HepG2 (cell line): ENCODE results near the gene ESRP2. TPM values are rescaled to one million over a fixed set of nuclear protein-coding genes. Genes with fewer than 3 reads are reported as not detected.

Experiments used
- AKAP8 ChIP-seq: sonication (generic); formaldehyde crosslinking; IDR thresholded peaks from 2 replicates; pipeline ENCODE4 v1.5.1; 2020; ENCODE audit warnings: mild to moderate bottlenecking, missing genetic modification reagents
- CBX1 ChIP-seq: IDR thresholded peaks from one replicate; pipeline ENCODE4 v1.6.1; 2016; ENCODE audit warnings: antibody characterized with exemption, low read depth
- CREB1 ChIP-seq, 2 experiments: fragments of 450-650 bp in 1 of 2; IDR thresholded peaks; 2 replicates each; pipeline ENCODE4 v1.6.1; 2016 to 2017; ENCODE audit warnings: control low read depth in 1 of 2, mild to moderate bottlenecking in 1 of 2, missing compliant biosample characterization in 1 of 2, missing genetic modification characterization in 1 of 2
- FOXA1 ChIP-seq, 2 experiments: fragments of 450-650 bp in 1 of 2; sonication (generic) in 1 of 2; formaldehyde crosslinking in 1 of 2; IDR thresholded peaks; 2 replicates each; pipeline versions ENCODE4 v1.4.0 to v1.6.1; 2016 to 2020; ENCODE audit warnings: missing genetic modification reagents in 1 of 2
- HOXD1 ChIP-seq: sonication (generic); formaldehyde crosslinking; IDR thresholded peaks from 2 replicates; pipeline ENCODE4 v1.5.0; 2020; ENCODE audit warnings: missing genetic modification reagents
- IKZF5 ChIP-seq: IDR thresholded peaks from 2 replicates; pipeline ENCODE4 v1.6.1; 2018; ENCODE audit warnings: missing genetic modification reagents, mild to moderate bottlenecking, missing compliant biosample characterization
- MIER2 ChIP-seq: IDR thresholded peaks from 2 replicates; pipeline ENCODE4 v1.6.1; 2016; ENCODE audit warnings: missing biosample characterization, missing genetic modification reagents
- MIER3 ChIP-seq: IDR thresholded peaks from 2 replicates; pipeline ENCODE4 v1.6.1; 2016; ENCODE audit warnings: missing compliant biosample characterization, borderline replicate concordance
- PHF21A ChIP-seq: sonication (generic); formaldehyde crosslinking; IDR thresholded peaks from 2 replicates; pipeline ENCODE4 v1.5.0; 2020; ENCODE audit warnings: mild to moderate bottlenecking, missing genetic modification reagents
- SRF ChIP-seq: IDR thresholded peaks from 2 replicates; pipeline ENCODE4 v1.6.1; 2011; ENCODE audit warnings: mild to moderate bottlenecking, low read depth, low read length, moderate library complexity
- TFE3 ChIP-seq: IDR thresholded peaks from 2 replicates; pipeline ENCODE4 v1.6.1; 2016
- ZBTB42 ChIP-seq: sonication (generic); formaldehyde crosslinking; IDR thresholded peaks from 2 replicates; pipeline ENCODE4 v1.5.0; 2020; ENCODE audit warnings: mild to moderate bottlenecking, missing genetic modification reagents
- ZNF331 ChIP-seq: sonication (generic); formaldehyde crosslinking; IDR thresholded peaks from 2 replicates; pipeline ENCODE4 v1.4.0; 2020; ENCODE audit warnings: missing genetic modification reagents
- ZNF569 ChIP-seq: sonication (generic); formaldehyde crosslinking; IDR thresholded peaks from 2 replicates; pipeline ENCODE4 v1.5.0; 2020; ENCODE audit warnings: mild to moderate bottlenecking, missing genetic modification reagents, moderate library complexity, borderline replicate concordance
- ZNF614 ChIP-seq: IDR thresholded peaks from 2 replicates; pipeline ENCODE4 v1.6.1; 2018; ENCODE audit warnings: missing biosample characterization, missing genetic modification reagents, inconsistent platforms, borderline replicate concordance
- ZNF616 ChIP-seq: sonication (generic); formaldehyde crosslinking; IDR thresholded peaks from 2 replicates; pipeline ENCODE4 v1.5.0; 2020; ENCODE audit warnings: low read depth, mild to moderate bottlenecking, missing genetic modification reagents
- ZNF781 ChIP-seq: sonication (generic); formaldehyde crosslinking; IDR thresholded peaks from 2 replicates; pipeline ENCODE4 v1.5.1; 2020; ENCODE audit warnings: borderline replicate concordance, mild to moderate bottlenecking, missing genetic modification reagents; ENCODE audit errors: not compliant biosample characterization
- polyA plus RNA-seq, 8 experiments: library from polyadenylated mRNA; depleted of rRNA in 3 of 8; stranded (reverse) in 7 of 8; unstranded in 1 of 8; fragments of >200 nt; fragmentation: Illumina TruSeq in 4 of 8; extraction: Trizol in 4 of 8; gene quantifications; 2 replicates each; pipeline versions ENCODE4 v1.2.1 to v1.2.3, GENCODE V29; 2011 to 2016; ENCODE audit warnings: low read depth in 4 of 8, missing spikeins in 1 of 8, mixed read lengths in 1 of 8; ENCODE audit not compliant: insufficient read depth in 1 of 8
- total RNA-seq, 5 experiments: library from RNA; depleted of rRNA; stranded (reverse); fragments of >200 nt; fragmentation: Illumina TruSeq; extraction: Trizol; gene quantifications; 2 replicates each; pipeline ENCODE4 v1.2.3, GENCODE V29; 2016; ENCODE audit warnings: low read depth in 1 of 5
- TF ChIP-seq, protein P1 (sequence below): IDR thresholded peaks from 2 replicates; pipeline ENCODE4 v1.6.1; 2016; ENCODE audit warnings: missing biosample characterization, missing genetic modification reagents, low read depth
- TF ChIP-seq, protein P2 (sequence below): sonication (generic); formaldehyde crosslinking; IDR thresholded peaks from 2 replicates; pipeline ENCODE4 v1.4.0; 2020; ENCODE audit warnings: missing genetic modification reagents
- TF ChIP-seq, protein P3 (sequence below): sonication (generic); formaldehyde crosslinking; IDR thresholded peaks from 2 replicates; pipeline ENCODE4 v1.4.0; 2020; ENCODE audit warnings: mild to moderate bottlenecking, missing genetic modification reagents

ESRP2 gene
- total and polyA plus RNA-seq, 2 of the 13 experiments (the other 11 are each of a cell fraction or from before 2014, with no cell fraction given), result 21.1 to 32.4 TPM

DNA sequence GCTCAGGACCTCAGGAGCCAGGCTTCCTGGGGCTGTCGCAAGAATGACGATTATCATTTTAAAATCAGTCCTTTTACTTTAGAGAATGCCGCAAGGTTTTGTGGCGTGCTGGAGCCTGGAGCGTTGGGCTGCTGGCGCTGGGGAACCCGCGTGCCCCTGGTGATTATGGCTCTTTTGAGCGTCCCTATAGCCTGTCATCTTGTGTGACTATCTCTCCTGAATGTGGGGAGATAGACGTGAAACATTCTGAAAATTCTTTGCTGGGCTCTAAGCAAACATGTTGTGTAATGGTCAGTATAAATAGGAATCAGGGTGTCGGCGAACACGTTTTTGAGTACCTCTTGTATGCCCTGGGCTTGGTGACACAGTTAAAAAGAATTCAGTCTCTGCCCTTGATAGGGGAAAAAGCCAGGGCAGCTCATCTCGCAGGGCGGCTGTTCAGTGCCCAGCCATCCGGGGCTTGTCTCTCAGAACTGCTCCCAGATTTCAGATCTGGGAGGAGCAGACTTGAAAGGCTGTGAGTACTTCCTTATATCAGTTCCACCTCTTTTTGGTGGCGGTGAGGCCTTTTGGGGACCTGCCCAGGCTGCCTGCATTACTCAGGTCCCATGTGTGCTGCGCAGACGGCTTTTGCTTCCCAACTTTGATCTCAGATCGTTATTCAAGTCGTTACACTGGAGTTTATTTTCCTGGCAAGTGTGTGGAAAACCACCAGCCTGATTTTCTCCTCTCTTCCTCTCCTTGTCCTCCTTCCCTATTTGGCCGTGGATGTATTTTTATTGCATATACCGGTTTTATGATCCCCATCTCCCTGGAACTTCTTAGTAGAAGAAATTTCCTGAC, 29.4 kb upstream of the ESRP2 start (continued):
- TF ChIP-seq TFE3, result peak; percentile 83
- TF ChIP-seq ZNF331 (CRISPR knock-in tag), result peak; percentile 87; the same call in 1 of the 2 replicates
- TF ChIP-seq, protein P1, sequence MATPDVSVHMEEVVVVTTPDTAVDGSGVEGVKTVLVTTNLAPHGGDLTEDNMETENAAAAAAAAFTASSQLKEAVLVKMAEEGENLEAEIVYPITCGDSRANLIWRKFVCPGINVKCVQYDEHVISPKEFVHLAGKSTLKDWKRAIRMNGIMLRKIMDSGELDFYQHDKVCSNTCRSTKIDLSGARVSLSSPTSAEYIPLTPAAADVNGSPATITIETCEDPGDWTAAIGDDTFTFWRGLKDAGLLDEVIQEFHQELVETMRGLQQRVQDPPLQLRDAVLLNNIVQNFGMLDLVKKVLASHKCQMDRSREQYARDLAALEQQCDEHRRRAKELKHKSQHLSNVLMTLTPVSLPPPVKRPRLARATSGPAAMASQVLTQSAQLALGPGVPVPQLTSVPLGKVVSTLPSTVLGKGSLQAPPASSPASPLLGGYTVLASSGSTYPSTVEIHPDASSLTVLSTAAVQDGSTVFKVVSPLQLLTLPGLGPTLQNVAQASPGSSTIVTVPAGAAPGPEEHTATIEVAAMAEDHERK, result no peak
- TF ChIP-seq MIER2 (CRISPR knock-in tag), result no peak; the same call in 1 of the 2 replicates
- 0 out of 2 replicates have a peak, but pooled peaks have one; percentile 21 for TF ChIP-seq ZBTB42 (CRISPR knock-in tag)
- TF ChIP-seq CREB1 (IDR thresholded peaks at IDR 0.05), result peak; percentile 53; the same call in 1 of the 2 replicates
- no peak; the same call in none of the 2 replicates for TF ChIP-seq CREB1 (CRISPR knock-in tag; IDR thresholded peaks at IDR 0.05)
- TF ChIP-seq PHF21A (CRISPR knock-in tag), result peak; percentile 99
- no peak for TF ChIP-seq CBX1
- TF ChIP-seq, protein P2, sequence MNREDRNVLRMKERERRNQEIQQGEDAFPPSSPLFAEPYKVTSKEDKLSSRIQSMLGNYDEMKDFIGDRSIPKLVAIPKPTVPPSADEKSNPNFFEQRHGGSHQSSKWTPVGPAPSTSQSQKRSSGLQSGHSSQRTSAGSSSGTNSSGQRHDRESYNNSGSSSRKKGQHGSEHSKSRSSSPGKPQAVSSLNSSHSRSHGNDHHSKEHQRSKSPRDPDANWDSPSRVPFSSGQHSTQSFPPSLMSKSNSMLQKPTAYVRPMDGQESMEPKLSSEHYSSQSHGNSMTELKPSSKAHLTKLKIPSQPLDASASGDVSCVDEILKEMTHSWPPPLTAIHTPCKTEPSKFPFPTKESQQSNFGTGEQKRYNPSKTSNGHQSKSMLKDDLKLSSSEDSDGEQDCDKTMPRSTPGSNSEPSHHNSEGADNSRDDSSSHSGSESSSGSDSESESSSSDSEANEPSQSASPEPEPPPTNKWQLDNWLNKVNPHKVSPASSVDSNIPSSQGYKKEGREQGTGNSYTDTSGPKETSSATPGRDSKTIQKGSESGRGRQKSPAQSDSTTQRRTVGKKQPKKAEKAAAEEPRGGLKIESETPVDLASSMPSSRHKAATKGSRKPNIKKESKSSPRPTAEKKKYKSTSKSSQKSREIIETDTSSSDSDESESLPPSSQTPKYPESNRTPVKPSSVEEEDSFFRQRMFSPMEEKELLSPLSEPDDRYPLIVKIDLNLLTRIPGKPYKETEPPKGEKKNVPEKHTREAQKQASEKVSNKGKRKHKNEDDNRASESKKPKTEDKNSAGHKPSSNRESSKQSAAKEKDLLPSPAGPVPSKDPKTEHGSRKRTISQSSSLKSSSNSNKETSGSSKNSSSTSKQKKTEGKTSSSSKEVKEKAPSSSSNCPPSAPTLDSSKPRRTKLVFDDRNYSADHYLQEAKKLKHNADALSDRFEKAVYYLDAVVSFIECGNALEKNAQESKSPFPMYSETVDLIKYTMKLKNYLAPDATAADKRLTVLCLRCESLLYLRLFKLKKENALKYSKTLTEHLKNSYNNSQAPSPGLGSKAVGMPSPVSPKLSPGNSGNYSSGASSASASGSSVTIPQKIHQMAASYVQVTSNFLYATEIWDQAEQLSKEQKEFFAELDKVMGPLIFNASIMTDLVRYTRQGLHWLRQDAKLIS, result peak; percentile 48; the same call in 1 of the 2 replicates
- TF ChIP-seq IKZF5 (CRISPR knock-in tag), result peak; percentile 86
- TF ChIP-seq SRF, result 0 out of 2 replicates have a peak, but pooled peaks have one; percentile 29
- TF ChIP-seq MIER3 (CRISPR knock-in tag), result 0 out of 2 replicates have a peak, but pooled peaks have one; percentile 67
- TF ChIP-seq, protein P3, sequence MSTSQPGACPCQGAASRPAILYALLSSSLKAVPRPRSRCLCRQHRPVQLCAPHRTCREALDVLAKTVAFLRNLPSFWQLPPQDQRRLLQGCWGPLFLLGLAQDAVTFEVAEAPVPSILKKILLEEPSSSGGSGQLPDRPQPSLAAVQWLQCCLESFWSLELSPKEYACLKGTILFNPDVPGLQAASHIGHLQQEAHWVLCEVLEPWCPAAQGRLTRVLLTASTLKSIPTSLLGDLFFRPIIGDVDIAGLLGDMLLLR (CRISPR knock-in tag), result no peak; the same call in 1 of the 2 replicates
- TF ChIP-seq ZNF569 (CRISPR knock-in tag), result no peak
- no peak for TF ChIP-seq HOXD1
- TF ChIP-seq FOXA1 (IDR thresholded peaks at IDR 0.05), result peak; percentile 51; the same call in 1 of the 2 replicates
- TF ChIP-seq FOXA1 (CRISPR knock-in tag; IDR thresholded peaks at IDR 0.05), result peak; percentile 98
- no peak for TF ChIP-seq AKAP8 (CRISPR knock-in tag)
- TF ChIP-seq ZNF781 (CRISPR knock-in tag), result peak; percentile 37
- TF ChIP-seq ZNF616 (CRISPR knock-in tag), result no peak
- TF ChIP-seq ZNF614 (CRISPR knock-in tag), result peak; percentile 96
